GM18508 (cell line): ENCODE results near the gene CREB3L2.
"Not testable (repeated sequence)": the region's sequence is repeated elsewhere in the genome, so short reads cannot be mapped to it uniquely, and the experiment has no call there.

Experiments used
- ATAC-seq: cut with Tn5 transposase; IDR thresholded peaks from one replicate; pipeline ENCODE4 v1.9.1; 2021; ENCODE audit warnings: moderate number of reproducible peaks; ENCODE audit not compliant: insufficient read depth, unreplicated experiment

The CREB3L2 gene

DNA sequence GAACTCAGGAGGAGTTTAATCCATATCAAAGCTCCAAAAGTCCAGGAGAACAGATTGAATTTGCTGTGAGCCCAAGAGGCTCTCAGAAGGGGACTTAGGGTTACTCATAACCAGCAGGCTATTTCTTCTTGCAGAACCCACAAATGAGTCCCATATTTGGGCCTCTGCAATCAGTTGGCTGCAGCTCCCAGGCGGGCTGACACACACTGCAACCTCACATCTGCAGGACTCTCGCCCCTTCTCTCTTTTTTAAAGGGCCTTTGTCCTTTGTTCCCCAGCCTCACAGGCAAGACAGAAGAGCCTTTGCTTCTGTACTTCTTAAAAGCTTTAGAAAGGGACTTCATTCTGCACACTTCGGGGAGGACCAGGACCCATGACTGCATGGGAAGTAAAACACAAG, 26.7 kb downstream of the CREB3L2 start:
- peak; percentile 61 for ATAC-seq

DNA sequence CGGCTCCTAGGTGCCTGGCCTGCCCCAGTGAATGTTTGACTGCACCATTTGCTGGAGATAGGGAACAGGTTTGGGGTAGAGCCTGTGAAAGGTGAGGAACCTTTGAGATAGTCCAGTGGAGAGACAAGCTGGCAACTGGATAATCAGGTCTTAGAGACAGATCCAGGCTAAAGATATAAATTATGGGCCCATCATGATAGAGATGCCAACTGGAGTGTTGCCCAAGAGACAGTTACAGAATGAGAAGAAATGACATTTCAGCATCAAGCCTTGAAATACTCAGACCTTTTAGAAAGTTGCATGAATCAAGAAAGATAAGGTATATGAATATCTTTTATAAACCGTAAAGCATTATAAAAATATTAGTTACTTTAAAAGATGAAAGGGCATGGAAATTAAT, 27.1 kb downstream of the CREB3L2 start:
- no peak for ATAC-seq

DNA sequence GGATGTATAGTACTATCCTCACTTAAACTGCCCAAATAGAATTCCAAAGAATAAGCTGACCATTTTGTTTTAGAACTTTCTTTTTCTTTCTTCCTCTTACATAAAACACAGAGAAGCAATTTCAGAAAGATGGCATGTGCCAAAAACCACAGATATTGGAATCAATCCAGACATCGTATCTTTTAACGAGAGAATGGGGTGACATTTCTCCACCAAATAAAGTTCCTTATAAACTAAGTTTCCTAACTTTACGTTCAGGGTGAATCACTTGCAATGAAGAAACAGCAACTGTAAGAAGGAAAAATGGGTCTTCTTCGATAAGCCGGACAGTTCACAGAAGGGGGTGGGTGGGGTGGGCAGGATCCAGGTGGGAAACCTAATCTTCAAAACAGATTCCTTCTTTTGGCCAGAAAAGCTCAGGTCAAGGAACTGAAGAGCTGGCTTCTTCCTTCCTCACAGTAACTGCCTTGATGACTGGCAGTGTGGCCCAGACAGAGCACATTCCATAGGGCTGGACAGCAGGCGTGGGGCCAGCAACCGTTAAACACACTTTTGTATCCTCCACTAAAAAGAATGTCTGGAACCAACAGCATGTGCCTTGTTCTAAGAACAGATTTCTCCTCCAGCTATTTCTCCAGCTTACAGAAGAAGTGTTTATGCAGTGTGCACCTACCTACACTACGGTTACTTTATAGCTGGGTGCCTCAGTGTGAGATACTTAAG, 31.5 kb downstream of the CREB3L2 start:
- no peak for ATAC-seq

DNA sequence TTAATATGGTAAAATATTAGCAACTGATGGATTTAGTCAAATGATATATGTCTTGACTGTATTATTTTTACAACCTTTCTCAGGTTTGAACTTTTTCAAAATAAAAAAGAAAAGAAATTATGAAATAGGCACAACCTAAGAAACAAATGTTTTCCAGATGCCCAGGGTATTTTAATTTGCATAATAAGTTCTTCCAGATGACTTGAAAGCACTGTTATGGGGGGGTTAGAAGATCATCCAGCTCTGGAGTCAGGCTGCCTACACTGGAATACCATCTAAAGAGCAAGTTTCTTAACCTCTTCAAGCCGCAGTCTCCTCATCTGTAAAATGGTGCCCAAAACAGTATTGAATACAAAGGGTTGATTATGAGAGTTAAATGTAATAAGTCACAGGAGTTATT, 32.1 kb downstream of the CREB3L2 start:
- no peak for ATAC-seq

DNA sequence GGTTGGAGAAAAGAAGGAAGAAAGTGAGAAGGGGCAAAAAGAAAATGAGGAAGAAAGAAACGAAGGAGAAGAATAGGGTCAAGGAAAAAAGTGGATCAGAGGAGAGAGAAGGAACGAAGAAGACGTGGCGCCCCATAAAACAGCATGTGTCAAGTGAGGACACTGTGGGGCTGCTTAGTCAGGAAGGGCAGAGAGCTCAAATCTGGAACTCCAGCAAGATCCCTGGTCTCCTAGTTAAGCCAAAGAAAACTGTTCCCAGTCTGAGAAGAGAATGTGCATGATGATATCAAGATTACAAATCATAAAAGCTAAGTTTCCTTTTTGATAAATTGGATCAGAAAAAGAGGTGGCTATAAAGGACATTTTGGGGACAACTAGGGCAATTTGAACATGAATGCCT, 33.0 kb downstream of the CREB3L2 start:
- ATAC-seq: no peak

DNA sequence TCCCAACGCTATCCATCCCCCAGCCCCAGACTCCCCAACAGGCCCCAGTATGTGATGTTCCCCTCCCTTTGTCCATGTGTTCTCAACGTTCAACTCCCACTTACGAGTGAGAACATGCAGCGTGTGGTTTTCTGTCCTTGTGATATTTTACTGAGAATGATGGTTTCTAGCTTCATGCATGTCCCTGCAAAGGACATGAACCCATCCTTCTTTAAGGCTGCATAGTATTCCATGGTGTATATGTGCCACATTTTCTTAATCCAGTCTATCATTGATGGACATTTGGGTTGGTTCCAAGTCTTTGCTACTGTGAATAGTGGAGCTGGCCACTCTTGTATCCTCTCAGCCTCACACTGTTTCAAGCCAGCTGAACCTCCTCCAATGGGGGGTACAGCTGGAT, 33.5 kb downstream of the CREB3L2 start:
- ATAC-seq: not testable (repeated sequence)

DNA sequence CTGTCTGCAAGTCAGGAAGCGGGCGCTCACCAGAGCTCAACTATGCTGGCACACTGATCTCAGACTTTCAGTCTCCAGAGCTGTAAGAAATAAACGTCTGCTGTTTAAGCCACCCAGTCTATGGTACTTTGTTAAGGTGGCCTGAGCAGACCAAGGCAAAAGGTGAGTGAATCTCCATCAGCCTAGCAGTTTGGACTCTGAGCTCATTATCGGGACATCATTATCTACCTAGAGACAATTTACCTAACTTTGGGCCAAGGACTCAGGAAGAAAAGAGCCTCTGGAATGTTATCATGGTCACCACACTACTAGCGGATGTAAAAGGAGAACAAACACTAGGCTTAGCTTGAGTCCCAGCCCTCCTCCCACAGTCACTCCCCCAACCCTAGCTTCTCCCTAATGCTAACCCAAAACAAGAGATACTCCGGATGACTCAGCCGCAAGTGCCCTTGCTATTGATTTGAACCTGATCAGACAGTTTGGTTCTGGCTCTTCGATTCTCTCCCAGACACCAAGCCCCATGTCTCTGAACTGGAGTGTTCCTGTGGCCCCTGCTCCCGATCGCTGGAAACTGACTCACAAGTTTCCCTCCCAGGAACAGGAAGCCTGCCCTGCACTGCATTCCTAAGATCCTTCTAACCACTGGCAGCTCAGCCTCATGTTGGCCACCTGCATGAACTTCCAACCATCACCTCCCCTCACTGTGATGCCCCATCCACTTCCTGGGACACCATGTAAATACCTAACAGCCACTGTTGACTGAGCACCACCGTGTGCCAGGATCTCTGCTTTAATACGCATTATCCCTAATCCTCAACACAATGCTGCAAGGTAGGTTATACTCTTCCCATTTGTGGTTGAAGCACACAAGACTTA, 34.5 kb downstream of the CREB3L2 start:
- ATAC-seq: no peak

DNA sequence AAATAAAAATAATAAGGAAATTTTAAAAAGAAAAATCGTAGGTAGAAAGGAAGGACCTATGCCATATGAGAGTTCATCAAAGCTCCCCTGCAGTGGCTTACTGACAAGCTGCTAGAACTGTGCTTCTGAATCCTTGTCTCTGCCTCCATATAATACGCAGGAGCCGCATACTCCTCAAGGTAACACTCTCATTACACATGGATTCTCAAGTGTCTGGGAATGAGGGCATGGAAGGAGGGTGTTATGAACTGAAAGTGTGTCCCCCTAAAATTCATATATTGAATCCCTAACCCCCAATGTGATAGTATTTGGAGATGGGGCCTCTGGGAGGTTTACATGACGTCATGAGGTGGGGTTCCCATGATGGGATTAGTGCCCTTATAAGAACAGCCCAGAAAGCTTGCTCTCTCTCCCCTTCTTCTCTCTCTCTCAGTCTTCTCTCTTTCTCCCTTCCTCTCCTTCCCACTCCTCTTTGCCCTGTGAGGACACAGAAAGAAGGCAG, 35.2 kb downstream of the CREB3L2 start:
- ATAC-seq: no peak

DNA sequence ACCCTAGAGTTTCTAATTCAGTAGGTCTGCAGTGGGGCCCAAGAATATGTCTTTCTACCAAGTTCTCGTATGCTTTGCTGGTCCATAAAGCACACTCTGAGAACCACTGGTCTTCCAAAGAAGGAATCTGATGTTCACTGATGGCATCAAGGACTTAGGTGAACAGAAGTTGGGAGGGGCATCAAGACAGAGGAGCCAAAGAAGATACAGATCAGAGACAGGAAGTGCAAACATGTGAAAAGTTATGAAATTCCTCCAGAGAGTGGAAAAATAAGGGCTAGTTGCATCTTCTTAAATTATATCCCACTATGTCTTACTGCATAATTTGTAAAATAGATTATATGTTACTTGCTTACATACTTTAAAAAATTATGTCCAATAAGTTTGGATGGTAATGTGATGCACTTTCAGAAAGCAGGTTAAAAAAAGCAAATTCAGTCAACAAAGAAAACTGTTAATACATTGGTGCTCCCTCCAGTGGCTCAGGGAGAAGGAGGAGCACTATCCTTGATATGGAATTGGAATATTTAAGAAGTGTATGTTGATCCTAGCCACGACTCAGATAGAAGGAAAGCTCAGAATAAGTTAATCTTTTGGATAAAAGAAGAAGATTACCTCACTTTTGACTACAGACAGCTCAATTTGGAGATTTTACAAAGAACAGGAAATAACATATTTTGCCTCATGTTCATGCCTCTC, 35.8 kb downstream of the CREB3L2 start:
- no peak for ATAC-seq

DNA sequence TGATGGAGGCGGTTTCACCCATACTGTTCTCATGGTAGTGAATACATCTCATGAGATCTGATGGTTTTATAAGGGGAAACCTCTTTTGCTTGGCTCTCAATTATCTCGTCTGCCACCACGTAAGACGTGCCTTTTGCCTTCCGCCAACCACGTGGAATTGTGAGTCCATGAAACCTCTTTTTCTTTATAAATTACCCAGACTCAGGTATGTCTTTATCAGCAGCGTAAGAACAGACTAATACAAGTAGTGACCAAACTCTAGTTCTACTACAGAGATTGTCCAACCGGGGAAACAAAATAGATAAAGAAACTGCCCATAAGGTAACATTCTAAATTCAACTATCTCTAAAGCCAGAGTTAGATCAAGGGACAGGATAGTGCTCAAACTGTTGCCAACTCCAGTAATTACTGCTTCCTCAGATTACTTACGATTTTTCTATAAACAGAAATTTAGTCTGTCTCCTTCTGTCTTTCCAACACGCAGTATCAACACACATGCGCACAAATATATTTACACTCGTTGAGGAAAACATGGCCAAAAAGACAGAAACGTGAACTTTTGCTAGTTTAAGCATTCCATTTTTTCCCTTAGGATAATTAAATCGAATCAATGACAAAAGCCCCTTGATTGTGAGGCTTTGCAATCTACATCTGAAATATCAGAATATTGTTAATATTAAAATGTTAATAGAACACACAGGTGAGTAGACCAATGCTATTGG, 36.9 kb downstream of the CREB3L2 start:
- ATAC-seq: no peak

DNA sequence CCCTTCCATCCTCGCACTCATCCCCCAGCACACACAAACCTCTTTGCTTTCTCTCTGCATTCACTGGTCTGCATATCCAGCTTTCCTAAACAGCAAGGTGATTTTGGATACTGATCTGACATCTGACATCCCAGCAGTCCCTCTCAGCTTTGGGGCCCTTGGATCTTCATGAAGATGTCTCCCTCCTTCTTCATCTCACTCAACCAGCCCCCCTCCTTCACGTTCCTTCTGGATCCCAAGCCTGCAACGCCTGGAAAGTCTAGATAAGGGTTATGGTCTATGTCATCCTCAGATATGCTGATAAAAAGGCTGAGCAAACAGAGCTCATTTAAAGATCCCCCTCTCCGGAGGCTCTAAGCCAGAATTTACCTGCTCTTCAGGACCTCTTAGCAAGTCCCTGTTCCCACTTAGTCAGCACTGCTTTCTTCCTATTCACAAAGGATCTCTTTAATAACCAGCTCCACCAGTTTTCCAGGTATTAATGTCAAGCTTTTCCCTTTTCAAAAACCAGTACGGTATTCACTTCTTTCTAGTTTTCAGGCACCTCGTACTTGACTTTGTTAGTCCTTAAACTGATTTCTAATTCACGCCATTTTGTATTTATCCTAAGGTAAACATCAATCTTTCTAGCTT, 38.9 kb downstream of the CREB3L2 start:
- ATAC-seq: no peak

DNA sequence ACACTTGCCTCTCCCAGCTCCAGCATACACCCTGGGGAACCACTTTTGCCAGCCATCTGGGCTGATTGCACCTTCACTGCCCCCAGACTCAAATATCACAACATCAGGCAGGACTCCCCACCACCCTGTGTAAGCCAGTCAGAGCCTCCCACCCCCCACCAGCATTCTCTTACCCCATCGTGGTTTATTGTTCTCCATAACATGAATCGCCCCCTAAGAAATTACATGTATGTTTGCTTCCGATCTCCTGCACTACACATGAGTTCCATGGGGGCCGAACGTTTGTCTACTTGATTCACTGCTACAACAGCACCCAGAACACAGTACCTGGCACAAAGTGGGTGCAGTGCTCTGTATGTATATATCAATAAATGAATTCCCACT, 39.4 kb downstream of the CREB3L2 start:
- ATAC-seq: no peak

DNA sequence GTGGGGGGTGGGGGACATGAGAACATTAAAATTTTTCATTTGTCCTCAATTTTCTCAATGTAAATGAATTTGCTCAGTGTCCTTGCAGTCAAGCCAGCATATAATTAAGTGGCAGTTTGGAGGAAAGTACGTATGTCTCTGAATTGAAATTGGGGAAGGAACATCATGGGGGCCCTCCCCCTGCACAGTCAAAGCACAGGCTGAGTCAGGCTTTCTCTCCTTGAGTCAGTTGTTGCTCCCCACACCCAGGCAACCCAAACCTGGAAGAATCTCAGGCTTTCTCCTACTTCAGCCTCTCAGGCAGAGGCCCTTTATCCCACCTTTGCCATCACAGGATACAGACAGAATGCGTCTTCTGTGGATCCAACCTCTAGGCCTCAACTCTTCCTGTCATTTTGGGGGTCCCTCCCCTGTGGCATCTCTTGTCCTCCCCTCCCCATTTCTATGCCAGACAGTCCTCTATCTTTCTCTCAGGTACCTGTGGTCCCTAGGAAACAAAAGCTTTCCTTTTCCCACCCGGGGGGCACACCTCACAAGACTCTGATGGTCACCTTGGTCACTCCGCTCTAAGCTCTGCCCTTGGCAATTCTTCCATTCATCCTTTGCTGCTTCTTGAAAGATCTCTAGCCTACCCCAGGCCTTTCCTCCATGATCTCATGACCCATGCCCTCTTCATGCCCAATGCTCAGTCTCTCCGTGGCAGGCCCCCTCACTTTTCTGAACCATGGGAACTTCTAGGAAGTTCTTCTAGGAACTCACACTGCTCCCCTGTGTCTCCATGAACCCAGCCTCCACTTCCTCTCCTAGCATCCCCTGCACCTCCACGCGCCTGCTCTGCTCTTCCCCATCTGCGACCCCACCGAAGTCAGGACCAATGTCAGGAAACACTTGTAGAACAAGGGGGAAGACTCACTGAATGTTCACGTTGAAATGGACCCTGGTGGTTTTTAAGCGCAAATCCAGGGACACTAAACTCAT, 40.4 kb downstream of the CREB3L2 start:
- peak; percentile 74 for ATAC-seq

DNA sequence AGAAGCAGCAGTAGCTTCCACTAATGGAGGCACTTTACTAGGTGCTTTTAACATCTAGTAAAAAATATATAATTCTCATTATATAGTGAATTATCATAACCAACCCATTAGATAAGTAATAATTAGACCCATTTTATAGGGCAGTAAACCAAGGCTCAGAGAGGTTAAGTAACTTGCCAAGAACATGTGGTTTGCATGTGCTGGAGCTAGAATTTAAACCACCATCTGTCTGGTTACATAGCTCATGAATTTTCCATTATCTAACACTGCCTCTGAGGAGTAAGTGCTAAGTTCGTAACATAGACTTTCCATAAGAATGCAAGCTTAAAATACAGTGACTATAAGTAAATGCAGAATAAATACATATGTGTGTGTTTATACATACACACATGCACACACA, 41.9 kb downstream of the CREB3L2 start:
- no peak for ATAC-seq

DNA sequence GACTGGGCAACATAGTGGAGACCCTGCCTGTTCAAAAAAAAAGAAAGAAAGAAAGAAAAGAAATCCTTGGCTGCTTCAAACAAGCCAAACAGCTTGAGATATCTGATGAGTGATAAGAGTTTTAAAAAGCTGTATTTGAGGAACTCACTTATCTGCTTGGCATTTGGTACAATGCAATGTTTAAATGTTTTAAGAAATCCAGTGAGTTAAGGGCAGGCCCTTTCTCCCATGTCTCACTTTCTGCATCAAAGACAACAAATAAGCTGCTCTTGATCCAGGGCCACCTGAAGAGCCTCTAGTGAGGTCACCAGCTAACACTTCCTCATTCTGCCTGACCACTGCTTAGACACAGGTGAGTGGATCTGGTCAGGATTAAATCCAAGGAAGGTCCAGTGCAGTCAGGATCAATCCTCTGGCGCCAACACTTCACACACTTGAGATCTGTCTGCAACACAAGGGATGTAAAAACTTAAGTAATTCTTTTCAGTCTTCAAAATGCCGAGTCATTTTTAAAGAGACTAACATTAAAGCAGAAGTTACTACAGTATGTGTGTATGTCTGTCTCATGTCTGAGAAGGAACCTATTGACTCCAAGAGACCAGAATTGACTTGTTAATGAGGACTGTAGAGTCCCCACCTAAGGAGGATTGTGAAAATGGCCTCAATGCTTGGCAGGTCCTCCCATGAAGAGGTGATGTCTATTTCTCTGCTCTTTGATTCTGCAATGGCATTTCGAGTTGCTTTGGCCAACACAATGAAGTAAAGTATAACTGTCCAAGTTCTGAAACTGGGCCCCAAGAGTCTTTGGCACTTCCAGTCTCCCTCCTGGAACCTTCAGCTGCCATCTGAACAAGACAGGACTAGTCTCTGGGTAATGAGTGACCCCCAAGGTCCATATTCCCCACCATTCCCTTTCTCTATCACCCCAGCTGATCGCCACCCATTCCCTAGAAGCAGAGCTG, 43.1 kb downstream of the CREB3L2 start:
- no peak for ATAC-seq

DNA sequence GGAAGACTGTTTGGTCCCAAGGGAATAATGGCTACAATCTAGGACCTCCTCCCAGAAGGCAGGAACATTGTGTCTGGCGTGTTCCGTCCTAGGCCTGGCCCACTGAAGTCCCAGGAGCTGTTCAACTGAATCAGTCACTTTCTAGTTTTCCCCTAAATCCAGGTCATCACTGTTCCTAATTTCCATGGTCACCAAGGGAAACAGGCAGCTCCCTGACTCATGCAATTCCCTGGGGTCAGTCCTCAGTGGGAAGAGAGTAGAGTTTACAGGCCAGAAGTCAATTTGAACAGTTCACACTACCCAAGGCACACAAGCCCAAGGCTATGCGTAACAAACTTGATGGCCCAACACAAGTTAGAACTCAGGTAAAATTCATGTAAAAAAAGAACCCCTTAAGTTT, 44.0 kb downstream of the CREB3L2 start:
- ATAC-seq: no peak

DNA sequence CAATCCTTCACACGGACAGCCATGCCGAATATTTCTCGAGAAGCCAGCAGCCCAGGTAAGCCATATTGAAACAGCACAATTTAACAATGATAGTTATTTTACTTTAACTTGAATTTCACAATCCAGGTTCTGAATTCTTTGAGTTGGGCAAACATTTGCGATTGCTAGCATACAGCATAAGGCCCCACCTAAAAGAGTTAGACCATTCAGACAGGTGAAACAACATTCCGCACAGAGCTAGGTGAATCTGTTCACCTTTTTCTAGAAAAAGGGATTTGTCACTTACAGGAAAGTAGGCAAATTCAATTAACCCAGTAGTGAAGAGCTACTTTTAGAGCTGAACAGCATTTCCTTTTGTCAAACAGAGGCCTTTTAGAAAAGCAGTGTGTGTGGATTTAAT, 45.3 kb downstream of the CREB3L2 start:
- no peak for ATAC-seq

DNA sequence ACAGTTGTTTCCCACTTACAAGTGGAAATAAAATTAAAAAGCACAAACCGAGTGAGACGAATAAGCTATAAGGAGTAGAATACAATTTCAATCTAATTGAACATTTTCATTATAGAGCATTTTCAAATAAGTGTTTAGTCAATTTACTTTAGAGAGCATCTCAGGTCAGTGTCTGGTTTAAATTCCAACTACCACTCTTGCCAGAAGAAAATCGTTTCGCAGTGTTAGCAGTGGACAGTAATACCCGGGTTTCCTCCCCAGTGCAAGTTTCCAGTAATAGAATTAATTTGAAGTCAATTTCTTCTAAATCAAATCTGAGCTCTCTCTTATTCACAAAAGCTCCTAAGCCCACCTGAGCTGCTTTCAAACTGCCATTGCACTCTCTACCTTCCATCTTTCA, 45.7 kb downstream of the CREB3L2 start:
- no peak for ATAC-seq
